Cardiac fibroblast (primary cell): ENCODE measurements around the gene PRSS16.
A peak's percentile ranks its signal among the peaks of the same experiment; 100 is the strongest.

Source experiments
- DNase-seq, 2 donors: peaks; one replicate each; pipeline versions ENCODE4 v3.0.0 to v3.0.0-alpha.2; 2010; ENCODE audit warnings: low read depth in 2 of 2
- H3K4me3 ChIP-seq, 2 donors: replicated peaks in 1 of 2; 1 replicate in 1 of 2; 2 replicates in 1 of 2; pipeline ENCODE4 v1.5.1; 2011; ENCODE audit warnings: low read depth in 2 of 2, low read length in 2 of 2, mild to moderate bottlenecking in 2 of 2, moderate library complexity in 1 of 2
- TF ChIP-seq, protein P1 (sequence below): IDR thresholded peaks from one replicate; pipeline ENCODE4 v1.5.1; 2011; ENCODE audit warnings: low read depth, mild to moderate bottlenecking, low read length, inconsistent platforms

The PRSS16 gene

DNA sequence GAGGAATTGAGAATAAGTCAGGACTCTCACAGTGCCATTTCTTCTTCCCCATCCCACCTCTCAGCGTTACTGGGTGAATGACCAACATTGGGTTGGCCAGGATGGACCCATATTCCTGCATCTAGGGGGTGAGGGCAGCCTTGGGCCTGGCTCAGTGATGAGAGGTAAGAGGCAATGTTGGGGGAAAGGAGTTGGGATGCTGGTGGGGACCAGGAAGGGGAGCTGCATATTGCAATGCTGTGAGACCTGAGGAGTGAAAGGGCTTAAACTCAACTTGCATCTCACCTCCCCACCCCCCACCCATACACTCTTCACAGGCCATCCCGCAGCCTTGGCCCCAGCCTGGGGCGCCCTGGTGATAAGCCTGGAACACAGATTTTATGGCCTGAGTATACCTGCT is 1.3 kb downstream of the PRSS16 start:
- TF ChIP-seq, protein P1, sequence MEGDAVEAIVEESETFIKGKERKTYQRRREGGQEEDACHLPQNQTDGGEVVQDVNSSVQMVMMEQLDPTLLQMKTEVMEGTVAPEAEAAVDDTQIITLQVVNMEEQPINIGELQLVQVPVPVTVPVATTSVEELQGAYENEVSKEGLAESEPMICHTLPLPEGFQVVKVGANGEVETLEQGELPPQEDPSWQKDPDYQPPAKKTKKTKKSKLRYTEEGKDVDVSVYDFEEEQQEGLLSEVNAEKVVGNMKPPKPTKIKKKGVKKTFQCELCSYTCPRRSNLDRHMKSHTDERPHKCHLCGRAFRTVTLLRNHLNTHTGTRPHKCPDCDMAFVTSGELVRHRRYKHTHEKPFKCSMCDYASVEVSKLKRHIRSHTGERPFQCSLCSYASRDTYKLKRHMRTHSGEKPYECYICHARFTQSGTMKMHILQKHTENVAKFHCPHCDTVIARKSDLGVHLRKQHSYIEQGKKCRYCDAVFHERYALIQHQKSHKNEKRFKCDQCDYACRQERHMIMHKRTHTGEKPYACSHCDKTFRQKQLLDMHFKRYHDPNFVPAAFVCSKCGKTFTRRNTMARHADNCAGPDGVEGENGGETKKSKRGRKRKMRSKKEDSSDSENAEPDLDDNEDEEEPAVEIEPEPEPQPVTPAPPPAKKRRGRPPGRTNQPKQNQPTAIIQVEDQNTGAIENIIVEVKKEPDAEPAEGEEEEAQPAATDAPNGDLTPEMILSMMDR: no peak
- DNase-seq: no peak
- H3K4me3 ChIP-seq: no peak overlapping the region

- peak overlapping the region; percentile 51 to 54 for H3K4me3 ChIP-seq
- TF ChIP-seq, protein P1: no peak
- no peak for DNase-seq
Observed at GRCh38 chr6:27250277-27251111, 3.0 kb downstream of the PRSS16 start.

GRCh38 chr6:27251112-27251605 is 3.7 kb downstream of the PRSS16 start:
- peak overlapping the region; percentile 51 to 54 for H3K4me3 ChIP-seq
- TF ChIP-seq, protein P1: no peak
- DNase-seq: peak; percentile 19 to 36

- peak overlapping the region; percentile 51 to 54 for H3K4me3 ChIP-seq
- DNase-seq: peak; percentile 52 to 55
- TF ChIP-seq, protein P1: peak; percentile 28
Observed at GRCh38 chr6:27251606-27252251, 4.2 kb downstream of the PRSS16 start.

DNA sequence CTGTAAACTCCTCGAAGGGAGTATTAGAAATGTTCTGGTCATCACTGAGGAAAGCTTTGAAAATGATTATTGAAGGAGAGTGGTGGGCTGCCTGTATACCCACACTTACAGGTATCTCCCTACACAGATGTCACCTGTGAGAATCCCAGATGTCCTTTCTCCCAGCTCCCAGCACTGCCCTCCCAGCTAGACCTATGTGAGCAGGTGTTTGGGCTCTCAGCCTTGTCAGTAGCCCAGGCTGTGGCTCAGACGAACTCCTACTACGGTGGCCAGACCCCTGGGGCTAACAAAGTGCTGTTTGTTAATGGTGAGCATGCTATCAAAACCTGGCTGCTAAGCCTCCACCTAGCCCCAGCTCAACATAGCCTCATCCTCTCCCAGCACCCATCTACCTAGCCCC is 7.1 kb downstream of the PRSS16 start:
- TF ChIP-seq, protein P1: no peak

GRCh38 chr6:27255866-27256265 is 8.4 kb downstream of the PRSS16 start:
- no peak for DNase-seq
- TF ChIP-seq, protein P1: no peak
- H3K4me3 ChIP-seq: no peak overlapping the region

More for the DNA sequence above, 7.1 kb downstream of the PRSS16 start:
- no peak for DNase-seq
- no peak overlapping the region for H3K4me3 ChIP-seq
